H1 (cell line): ENCODE results near the gene CCDC71L.

Source experiments
- ATF3 ChIP-seq: IDR thresholded peaks from 2 replicates; pipeline ENCODE4 v1.6.1; 2011; ENCODE audit warnings: low read depth, mild to moderate bottlenecking, low read length; ENCODE audit not compliant: insufficient read depth
- CEBPB ChIP-seq: IDR thresholded peaks from 2 replicates; pipeline ENCODE4 v1.6.1; 2012; ENCODE audit warnings: low read depth, low read length
- CREB1 ChIP-seq: IDR thresholded peaks from 2 replicates; pipeline ENCODE4 v1.6.1; 2012; ENCODE audit warnings: inconsistent platforms
- CTCF ChIP-seq, 3 experiments: IDR thresholded peaks; 1 replicate in 2 of 3; 2 replicates in 1 of 3; pipeline versions ENCODE4 v1.5.1 to v1.6.1; 2011; ENCODE audit warnings: low read length in 3 of 3, mild to moderate bottlenecking in 3 of 3, inconsistent platforms in 2 of 3, low read depth in 1 of 3, moderate library complexity in 1 of 3; ENCODE audit not compliant: insufficient read depth in 1 of 3; ENCODE audit errors: control extremely low read depth in 1 of 3
- JUND ChIP-seq: IDR thresholded peaks from 2 replicates; pipeline ENCODE4 v1.6.1; 2011; ENCODE audit warnings: mild to moderate bottlenecking, improper control_type of control experiment, low read length
- TF ChIP-seq, protein P1 (sequence below): IDR thresholded peaks from 2 replicates; pipeline ENCODE4 v1.6.1; 2012; ENCODE audit warnings: inconsistent platforms

- TF ChIP-seq CTCF (IDR thresholded peaks at IDR 0.05; ENCODE audit: control extremely low read depth in 1 of 3, insufficient read depth in 1 of 3, low read depth in 1 of 3, low read length in 3 of 3) (no peak), CEBPB (no peak), ATF3 (no peak), CREB1 (no peak), JUND (no peak)
- TF ChIP-seq, protein P1, sequence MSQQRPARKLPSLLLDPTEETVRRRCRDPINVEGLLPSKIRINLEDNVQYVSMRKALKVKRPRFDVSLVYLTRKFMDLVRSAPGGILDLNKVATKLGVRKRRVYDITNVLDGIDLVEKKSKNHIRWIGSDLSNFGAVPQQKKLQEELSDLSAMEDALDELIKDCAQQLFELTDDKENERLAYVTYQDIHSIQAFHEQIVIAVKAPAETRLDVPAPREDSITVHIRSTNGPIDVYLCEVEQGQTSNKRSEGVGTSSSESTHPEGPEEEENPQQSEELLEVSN, result no peak
These were observed 48.5 kb downstream of the CCDC71L start for GRCh38 chr7:106612432-106612831.
